Choroid plexus epithelial cell (primary cell): ENCODE results near the gene SLC25A44.

ENCODE experiments used
- DNase-seq: peaks from one replicate; pipeline ENCODE4 v3.0.0-alpha.2; 2010; ENCODE audit warnings: low read depth
- H3K4me3 ChIP-seq: 2 replicates; pipeline ENCODE4 v1.5.1; 2011; ENCODE audit warnings: low read depth, mild to moderate bottlenecking, control low read depth, low read length, moderate library complexity
- CTCF ChIP-seq: conservative IDR thresholded peaks from 2 replicates; pipeline ENCODE4 v1.5.1; 2011; ENCODE audit warnings: low read depth, mild to moderate bottlenecking, control low read depth, inconsistent platforms, low read length, moderate library complexity

SLC25A44 gene

DNA sequence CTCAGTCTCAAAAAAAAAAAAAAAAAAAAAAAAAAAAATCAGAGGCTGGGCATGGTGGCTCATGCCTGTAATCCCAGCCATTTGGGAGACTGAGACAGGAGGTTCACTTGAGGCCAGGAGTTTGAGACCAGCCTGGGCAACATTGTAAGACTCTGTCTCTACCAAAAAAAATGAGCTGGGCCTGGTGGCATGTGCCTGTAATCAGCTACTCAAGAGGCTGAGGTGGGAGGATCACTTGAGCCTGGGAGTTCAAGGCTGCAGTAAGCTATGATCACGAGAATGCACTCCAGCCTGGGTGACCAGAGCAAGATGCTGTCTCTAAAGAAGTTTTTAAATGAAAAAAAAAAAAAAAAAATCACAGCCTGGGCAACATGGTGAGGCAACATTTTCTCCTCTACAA lies 30.2 kb upstream of the SLC25A44 start:
- DNase-seq = no peak
- no peak overlapping the region for H3K4me3 ChIP-seq
- no peak for TF ChIP-seq CTCF

GRCh38 chr1:156164125-156164831 lies 29.6 kb upstream of the SLC25A44 start:
- H3K4me3 ChIP-seq = no peak overlapping the region
- no peak for DNase-seq
- TF ChIP-seq CTCF = no peak

DNA sequence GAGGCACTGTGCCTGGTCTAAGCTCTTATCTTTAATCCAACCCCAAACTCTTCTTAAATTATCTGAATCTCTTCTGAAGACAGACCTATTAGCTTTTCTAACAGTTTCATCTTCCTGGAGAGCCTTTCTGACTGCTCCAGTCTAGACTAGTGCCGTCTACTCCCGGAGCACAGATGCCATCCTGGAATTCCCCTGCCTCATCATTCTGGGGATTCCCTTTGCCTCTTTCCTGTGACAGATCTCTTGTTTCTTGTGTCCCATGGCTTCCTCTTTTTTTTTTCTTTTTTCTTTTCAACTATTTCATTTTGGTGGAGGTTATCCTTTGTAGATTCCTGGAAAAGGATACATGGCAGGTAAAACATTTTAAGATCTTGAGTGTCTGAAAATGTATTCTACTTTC lies 28.8 kb upstream of the SLC25A44 start:
- DNase-seq = no peak
- no peak for TF ChIP-seq CTCF
- H3K4me3 ChIP-seq = no peak overlapping the region

- TF ChIP-seq CTCF = no peak
- no peak overlapping the region for H3K4me3 ChIP-seq
- no peak for DNase-seq
Observed at GRCh38 chr1:156167536-156167935, 26.4 kb upstream of the SLC25A44 start.

- TF ChIP-seq CTCF = peak; percentile 20
- DNase-seq = no peak
- no peak overlapping the region for H3K4me3 ChIP-seq
Observed at GRCh38 chr1:156172696-156173470, 21.0 kb upstream of the SLC25A44 start.

DNA sequence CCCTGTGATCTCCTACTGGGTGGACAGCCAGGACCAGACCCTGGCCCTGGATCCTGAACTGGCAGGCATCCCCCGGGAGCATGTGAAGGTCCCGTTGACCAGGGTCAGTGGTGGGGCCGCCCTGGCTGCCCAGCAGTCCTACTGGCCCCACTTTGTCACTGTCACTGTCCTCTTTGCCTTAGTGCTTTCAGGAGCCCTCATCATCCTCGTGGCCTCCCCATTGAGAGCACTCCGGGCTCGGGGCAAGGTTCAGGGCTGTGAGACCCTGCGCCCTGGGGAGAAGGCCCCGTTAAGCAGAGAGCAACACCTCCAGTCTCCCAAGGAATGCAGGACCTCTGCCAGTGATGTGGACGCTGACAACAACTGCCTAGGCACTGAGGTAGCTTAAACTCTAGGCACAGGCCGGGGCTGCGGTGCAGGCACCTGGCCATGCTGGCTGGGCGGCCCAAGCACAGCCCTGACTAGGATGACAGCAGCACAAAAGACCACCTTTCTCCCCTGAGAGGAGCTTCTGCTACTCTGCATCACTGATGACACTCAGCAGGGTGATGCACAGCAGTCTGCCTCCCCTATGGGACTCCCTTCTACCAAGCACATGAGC lies 17.2 kb upstream of the SLC25A44 start:
- DNase-seq = no peak
- TF ChIP-seq CTCF = no peak
- H3K4me3 ChIP-seq = no peak overlapping the region
